Suprapubic skin (tissue), 4 donors: ENCODE data around the gene PDE6A.

Experiments
- CTCF ChIP-seq, 2 donors: fragments of 200-600 bp in 1 of 2; fragments of 450-650 bp in 1 of 2; sonication (generic) in 1 of 2; IDR thresholded peaks; one replicate each; pipeline ENCODE4 v1.5.1; 2016 to 2019; ENCODE audit warnings: antibody characterized with exemption in 2 of 2, mild to moderate bottlenecking in 1 of 2, moderate library complexity in 1 of 2
- EP300 ChIP-seq: sonication (generic); formaldehyde crosslinking; IDR thresholded peaks from one replicate; pipeline ENCODE4 v1.6.1; 2017; ENCODE audit warnings: antibody characterized with exemption
- POLR2A ChIP-seq, 2 donors: fragments of 450-650 bp; IDR thresholded peaks; one replicate each; pipeline ENCODE4 v1.6.1; 2017; ENCODE audit warnings: antibody characterized with exemption in 2 of 2, mild to moderate bottlenecking in 2 of 2, moderate library complexity in 2 of 2
- POLR2AphosphoS5 ChIP-seq, 3 donors: sonication (generic); formaldehyde crosslinking; IDR thresholded peaks; one replicate each; pipeline ENCODE4 v1.6.1; 2017; ENCODE audit warnings: antibody characterized with exemption in 3 of 3

GRCh38 chr5:149961957-149962409, 17.4 kb upstream of the PDE6A start:
- TF ChIP-seq CTCF (IDR thresholded peaks at IDR 0.05) (peak; percentile 11 to 20), EP300 (no peak), POLR2AphosphoS5 (IDR thresholded peaks at IDR 0.05) (no peak), POLR2A (IDR thresholded peaks at IDR 0.05) (no peak)
